Measurements from ENCODE around the gene PTPRD. TPM values are rescaled to one million over a fixed set of nuclear protein-coding genes. Genes with fewer than 3 reads are reported as not detected.

PTPRD gene
- total RNA-seq, 1 experiment from 2014 or later: not detected

DNA sequence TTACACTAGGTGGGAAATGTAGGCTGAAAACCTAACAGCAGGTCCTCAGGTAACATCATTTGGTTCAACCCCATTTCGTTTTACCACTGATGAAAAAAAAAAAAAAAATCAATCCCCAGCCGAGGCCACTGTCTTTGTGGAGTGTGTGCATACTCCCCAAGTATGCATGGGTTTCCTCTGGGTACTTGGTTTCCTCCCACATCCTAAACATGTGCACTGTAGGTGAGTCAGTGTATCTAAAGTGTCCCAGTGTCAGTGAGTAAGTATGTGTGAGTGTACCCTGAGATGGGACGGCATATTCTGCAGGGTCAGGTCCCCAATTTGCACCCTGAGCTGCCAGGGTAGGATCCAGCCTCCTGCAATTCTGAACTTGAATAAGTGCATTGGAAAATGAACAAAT lies 1846.7 kb downstream of the PTPRD start:
- H3K36me3 ChIP-seq (ENCODE audit: control insufficient read depth, insufficient read depth, low read length): no peaks in the 10 kb centered on the region
- intact Hi-C loops (cut with micrococcal nuclease; ENCODE audit: unreplicated experiment) (no loop called here), in situ Hi-C loops (cut with HindIII; ENCODE audit: low pct_unique_long_range_greater_than_20kb, low sequenced_read_pairs) (no loop called here)
- ChIA-PET CTCF (no interaction called here), POLR2A (no interaction called here)
- H3K4me1 ChIP-seq (ENCODE audit: control insufficient read depth, insufficient read depth, low read length): no peaks in the 10 kb centered on the region
- no peaks in the 10 kb centered on the region for H3K27me3 ChIP-seq (ENCODE audit: control insufficient read depth, insufficient read depth, low read length)
- DNase-seq (ENCODE audit: low read depth, low spot score) (no peak), ATAC-seq (no peak)
- no peaks in the 10 kb centered on the region for H3K9me3 ChIP-seq (ENCODE audit: control insufficient read depth, insufficient read depth, low read depth, low read length)
- BruUV-seq (replicated peaks): no TSS peak
- no peak overlapping the region for H3K4me3 ChIP-seq (ENCODE audit: low read depth in 2 of 2, low read length in 2 of 2)
- TF ChIP-seq SIN3A (IDR thresholded peaks at IDR 0.05; ENCODE audit: borderline replicate concordance, insufficient read depth, low read depth, low read length) (no peak), TCF7L2 (IDR thresholded peaks at IDR 0.05; ENCODE audit: low read depth, low read length) (no peak), POLR2AphosphoS5 (IDR thresholded peaks at IDR 0.05; ENCODE audit: low read depth, low read length) (no peak)
- TF ChIP-seq, protein P1, sequence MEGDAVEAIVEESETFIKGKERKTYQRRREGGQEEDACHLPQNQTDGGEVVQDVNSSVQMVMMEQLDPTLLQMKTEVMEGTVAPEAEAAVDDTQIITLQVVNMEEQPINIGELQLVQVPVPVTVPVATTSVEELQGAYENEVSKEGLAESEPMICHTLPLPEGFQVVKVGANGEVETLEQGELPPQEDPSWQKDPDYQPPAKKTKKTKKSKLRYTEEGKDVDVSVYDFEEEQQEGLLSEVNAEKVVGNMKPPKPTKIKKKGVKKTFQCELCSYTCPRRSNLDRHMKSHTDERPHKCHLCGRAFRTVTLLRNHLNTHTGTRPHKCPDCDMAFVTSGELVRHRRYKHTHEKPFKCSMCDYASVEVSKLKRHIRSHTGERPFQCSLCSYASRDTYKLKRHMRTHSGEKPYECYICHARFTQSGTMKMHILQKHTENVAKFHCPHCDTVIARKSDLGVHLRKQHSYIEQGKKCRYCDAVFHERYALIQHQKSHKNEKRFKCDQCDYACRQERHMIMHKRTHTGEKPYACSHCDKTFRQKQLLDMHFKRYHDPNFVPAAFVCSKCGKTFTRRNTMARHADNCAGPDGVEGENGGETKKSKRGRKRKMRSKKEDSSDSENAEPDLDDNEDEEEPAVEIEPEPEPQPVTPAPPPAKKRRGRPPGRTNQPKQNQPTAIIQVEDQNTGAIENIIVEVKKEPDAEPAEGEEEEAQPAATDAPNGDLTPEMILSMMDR (IDR thresholded peaks at IDR 0.05): no peak
- TF ChIP-seq, protein P2, sequence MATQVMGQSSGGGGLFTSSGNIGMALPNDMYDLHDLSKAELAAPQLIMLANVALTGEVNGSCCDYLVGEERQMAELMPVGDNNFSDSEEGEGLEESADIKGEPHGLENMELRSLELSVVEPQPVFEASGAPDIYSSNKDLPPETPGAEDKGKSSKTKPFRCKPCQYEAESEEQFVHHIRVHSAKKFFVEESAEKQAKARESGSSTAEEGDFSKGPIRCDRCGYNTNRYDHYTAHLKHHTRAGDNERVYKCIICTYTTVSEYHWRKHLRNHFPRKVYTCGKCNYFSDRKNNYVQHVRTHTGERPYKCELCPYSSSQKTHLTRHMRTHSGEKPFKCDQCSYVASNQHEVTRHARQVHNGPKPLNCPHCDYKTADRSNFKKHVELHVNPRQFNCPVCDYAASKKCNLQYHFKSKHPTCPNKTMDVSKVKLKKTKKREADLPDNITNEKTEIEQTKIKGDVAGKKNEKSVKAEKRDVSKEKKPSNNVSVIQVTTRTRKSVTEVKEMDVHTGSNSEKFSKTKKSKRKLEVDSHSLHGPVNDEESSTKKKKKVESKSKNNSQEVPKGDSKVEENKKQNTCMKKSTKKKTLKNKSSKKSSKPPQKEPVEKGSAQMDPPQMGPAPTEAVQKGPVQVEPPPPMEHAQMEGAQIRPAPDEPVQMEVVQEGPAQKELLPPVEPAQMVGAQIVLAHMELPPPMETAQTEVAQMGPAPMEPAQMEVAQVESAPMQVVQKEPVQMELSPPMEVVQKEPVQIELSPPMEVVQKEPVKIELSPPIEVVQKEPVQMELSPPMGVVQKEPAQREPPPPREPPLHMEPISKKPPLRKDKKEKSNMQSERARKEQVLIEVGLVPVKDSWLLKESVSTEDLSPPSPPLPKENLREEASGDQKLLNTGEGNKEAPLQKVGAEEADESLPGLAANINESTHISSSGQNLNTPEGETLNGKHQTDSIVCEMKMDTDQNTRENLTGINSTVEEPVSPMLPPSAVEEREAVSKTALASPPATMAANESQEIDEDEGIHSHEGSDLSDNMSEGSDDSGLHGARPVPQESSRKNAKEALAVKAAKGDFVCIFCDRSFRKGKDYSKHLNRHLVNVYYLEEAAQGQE (IDR thresholded peaks at IDR 0.05; ENCODE audit: insufficient read depth in 1 of 2, low read depth in 2 of 2, low read length in 1 of 2): no peak
- H3K27ac ChIP-seq (ENCODE audit: low read length): no peak overlapping the region

DNA sequence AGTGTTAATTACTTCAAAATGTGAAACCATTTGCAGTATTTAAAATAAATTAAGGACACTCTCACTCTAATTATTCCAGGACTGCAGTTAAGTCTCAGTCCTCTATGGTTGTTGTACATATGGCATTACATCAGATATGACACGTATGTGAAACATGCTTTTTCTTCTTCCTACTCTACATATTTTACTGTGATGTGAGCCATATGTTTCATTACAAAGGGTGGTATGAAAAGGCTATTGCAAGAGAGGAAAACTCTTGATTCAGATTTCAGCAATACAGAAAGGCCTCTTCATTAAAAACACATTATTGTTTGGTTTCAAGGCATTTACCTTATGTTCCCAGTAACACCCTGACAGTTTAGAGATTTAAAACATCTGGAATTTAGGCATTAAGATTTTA lies 1848.8 kb downstream of the PTPRD start:
- TF ChIP-seq, protein P2 (IDR thresholded peaks at IDR 0.05; ENCODE audit: insufficient read depth in 1 of 2, low read depth in 2 of 2, low read length in 1 of 2): no peak
- no peak for TF ChIP-seq SIN3A (IDR thresholded peaks at IDR 0.05; ENCODE audit: borderline replicate concordance, insufficient read depth, low read depth, low read length)
- Histone ChIP-seq H3K36me3 (ENCODE audit: control insufficient read depth, insufficient read depth, low read length) (no peaks in the 10 kb centered on the region), H3K4me1 (ENCODE audit: control insufficient read depth, insufficient read depth, low read length) (no peaks in the 10 kb centered on the region), H3K4me3 (ENCODE audit: low read depth in 2 of 2, low read length in 2 of 2) (no peak overlapping the region), H3K27ac (ENCODE audit: low read length) (no peak overlapping the region), H3K9me3 (ENCODE audit: control insufficient read depth, insufficient read depth, low read depth, low read length) (no peaks in the 10 kb centered on the region), H3K27me3 (ENCODE audit: control insufficient read depth, insufficient read depth, low read length) (no peaks in the 10 kb centered on the region)
- in situ Hi-C loops (cut with HindIII; ENCODE audit: low pct_unique_long_range_greater_than_20kb, low sequenced_read_pairs) (no loop called here), intact Hi-C loops (cut with micrococcal nuclease; ENCODE audit: unreplicated experiment) (no loop called here)
- no TSS peak for BruUV-seq (replicated peaks)
- no peak for ATAC-seq
- ChIA-PET POLR2A (no interaction called here), CTCF (no interaction called here)
- DNase-seq (ENCODE audit: low read depth, low spot score): no peak
